ENCODE measurements around the gene ACOX3. TPM values are rescaled to one million over a fixed set of nuclear protein-coding genes. Genes with fewer than 3 reads are reported as not detected.

ACOX3 gene
- polyA plus RNA-seq, 1 donor (not counting 4 experiments of a cell fraction or from before 2014, with no cell fraction given): 6.7 TPM

DNA sequence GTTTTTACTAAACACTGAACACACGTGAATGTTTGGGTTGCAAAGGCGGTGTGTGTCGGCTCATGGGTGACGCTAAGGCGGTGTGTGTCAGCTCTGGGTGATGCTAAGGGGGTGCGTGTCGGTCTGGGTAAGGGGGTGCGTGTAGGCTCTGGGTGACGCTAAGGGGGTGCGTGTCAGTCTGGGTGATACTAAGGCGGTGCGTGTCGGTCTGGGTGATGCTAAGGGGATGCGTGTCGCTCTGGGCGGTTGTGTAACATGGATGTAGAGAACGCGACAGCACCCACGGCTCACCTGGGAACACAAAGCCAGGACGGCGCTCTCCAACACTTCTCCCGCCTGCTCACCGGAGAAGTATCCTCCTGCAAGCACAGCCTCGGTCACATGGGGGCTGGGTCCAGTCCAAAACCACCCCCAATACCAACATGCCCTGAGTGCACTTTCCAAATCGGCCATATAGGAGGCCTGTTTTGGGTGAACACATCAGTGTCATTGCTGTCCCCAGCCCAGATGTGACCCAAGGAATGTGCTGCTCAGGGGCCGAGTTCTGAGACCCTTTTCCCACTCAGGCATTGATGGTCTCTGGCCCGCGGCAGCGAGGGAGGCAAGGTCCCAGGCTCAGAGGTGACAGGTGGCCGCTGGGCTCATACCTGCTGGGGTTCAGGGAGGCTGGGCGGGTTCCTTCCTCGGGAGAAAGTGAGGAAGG is 67.1 kb downstream of the ACOX3 start:
- H2AFZ ChIP-seq (ENCODE audit: control insufficient read depth, low read length): no peak overlapping the region
- no peak for FAIRE-seq
- TF ChIP-seq, protein P1, sequence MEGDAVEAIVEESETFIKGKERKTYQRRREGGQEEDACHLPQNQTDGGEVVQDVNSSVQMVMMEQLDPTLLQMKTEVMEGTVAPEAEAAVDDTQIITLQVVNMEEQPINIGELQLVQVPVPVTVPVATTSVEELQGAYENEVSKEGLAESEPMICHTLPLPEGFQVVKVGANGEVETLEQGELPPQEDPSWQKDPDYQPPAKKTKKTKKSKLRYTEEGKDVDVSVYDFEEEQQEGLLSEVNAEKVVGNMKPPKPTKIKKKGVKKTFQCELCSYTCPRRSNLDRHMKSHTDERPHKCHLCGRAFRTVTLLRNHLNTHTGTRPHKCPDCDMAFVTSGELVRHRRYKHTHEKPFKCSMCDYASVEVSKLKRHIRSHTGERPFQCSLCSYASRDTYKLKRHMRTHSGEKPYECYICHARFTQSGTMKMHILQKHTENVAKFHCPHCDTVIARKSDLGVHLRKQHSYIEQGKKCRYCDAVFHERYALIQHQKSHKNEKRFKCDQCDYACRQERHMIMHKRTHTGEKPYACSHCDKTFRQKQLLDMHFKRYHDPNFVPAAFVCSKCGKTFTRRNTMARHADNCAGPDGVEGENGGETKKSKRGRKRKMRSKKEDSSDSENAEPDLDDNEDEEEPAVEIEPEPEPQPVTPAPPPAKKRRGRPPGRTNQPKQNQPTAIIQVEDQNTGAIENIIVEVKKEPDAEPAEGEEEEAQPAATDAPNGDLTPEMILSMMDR (optimal IDR thresholded peaks at IDR 0.05 in 1 of 3, IDR thresholded peaks at IDR 0.05 in 1 of 3, conservative IDR thresholded peaks at IDR 0.05 in 1 of 3; ENCODE audit: extremely low read depth in 1 of 3, insufficient read depth in 2 of 3, low read length in 3 of 3): no peak
- TF ChIP-seq EZH2 (IDR thresholded peaks at IDR 0.05; ENCODE audit: low read length): no peak
- H3K36me3 ChIP-seq (ENCODE audit: control insufficient read depth in 2 of 2, extremely low read depth in 1 of 2, insufficient read depth in 2 of 2, low read length in 2 of 2): peaks cover 0 to 2% of the 10 kb centered on the region in 2 experiments
- H3K4me3 ChIP-seq (ENCODE audit: control insufficient read depth in 2 of 3, extremely low read depth in 1 of 3, insufficient read depth in 2 of 3, low read depth in 1 of 3, low read length in 3 of 3): no peak overlapping the region
- DNase-seq (ENCODE audit: low read depth, low spot score): no peak
- H3K9me3 ChIP-seq (ENCODE audit: control insufficient read depth, low read depth, low read length): no peaks in the 10 kb centered on the region
- no peaks in the 10 kb centered on the region for H3K9me1 ChIP-seq (ENCODE audit: control insufficient read depth, extremely low read depth, insufficient read depth, low read length)
- H3K27ac ChIP-seq (ENCODE audit: control insufficient read depth, insufficient read depth, low read length): no peak overlapping the region
- no peak overlapping the region for H3K4me2 ChIP-seq (ENCODE audit: control insufficient read depth, extremely low read depth, insufficient read depth, low read depth, low read length)
- H3K9ac ChIP-seq (ENCODE audit: control insufficient read depth, extremely low read depth, insufficient read depth, low read length): no peak overlapping the region
- no peaks in the 10 kb centered on the region for H3K4me1 ChIP-seq (ENCODE audit: control insufficient read depth, extremely low read depth, insufficient read depth, low read length)
- H3K27me3 ChIP-seq (ENCODE audit: control insufficient read depth, extremely low read depth, insufficient read depth, low read length): no peaks in the 10 kb centered on the region
- dilution Hi-C loops (cut with MboI; ENCODE audit: extremely low pct_ligation_motif_present, low sequenced_read_pairs): no loop called here
- no peaks in the 10 kb centered on the region for H3K79me2 ChIP-seq (ENCODE audit: control insufficient read depth, insufficient read depth, low read length)
- H4K20me1 ChIP-seq (ENCODE audit: control insufficient read depth, extremely low read depth, insufficient read depth, low read length): no peaks in the 10 kb centered on the region

DNA sequence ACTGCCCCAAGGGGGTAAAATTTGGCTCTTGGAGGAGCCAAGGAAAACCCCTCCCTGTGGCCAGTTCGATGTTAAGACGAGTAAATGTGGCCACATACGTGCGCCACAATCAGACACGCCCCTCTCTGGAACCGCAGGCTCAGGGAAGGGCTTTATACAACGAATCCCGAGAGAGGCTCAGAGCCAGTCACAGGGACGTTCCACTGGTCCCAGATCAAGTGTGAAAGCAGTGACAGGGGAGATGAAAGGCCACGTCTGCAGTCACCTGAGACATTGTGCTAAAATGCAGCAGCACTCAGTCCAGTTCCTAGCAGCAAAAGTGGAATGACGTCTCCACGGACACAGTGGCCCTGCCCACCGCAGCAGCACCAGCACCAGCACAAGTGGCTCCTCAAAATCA is 68.0 kb downstream of the ACOX3 start:
- no peak overlapping the region for H2AFZ ChIP-seq (ENCODE audit: control insufficient read depth, low read length)
- dilution Hi-C loops (cut with MboI; ENCODE audit: extremely low pct_ligation_motif_present, low sequenced_read_pairs): no loop called here
- no peak for DNase-seq (ENCODE audit: low read depth, low spot score)

More for the DNA sequence above, 68.0 kb downstream of the ACOX3 start:
- FAIRE-seq: no peak
- H3K36me3 ChIP-seq (ENCODE audit: control insufficient read depth in 2 of 2, extremely low read depth in 1 of 2, insufficient read depth in 2 of 2, low read length in 2 of 2): peaks cover 0 to 2% of the 10 kb centered on the region in 2 experiments
- no peak overlapping the region for H3K4me2 ChIP-seq (ENCODE audit: control insufficient read depth, extremely low read depth, insufficient read depth, low read depth, low read length)
- no peaks in the 10 kb centered on the region for H3K79me2 ChIP-seq (ENCODE audit: control insufficient read depth, insufficient read depth, low read length)
- TF ChIP-seq, protein P1 (optimal IDR thresholded peaks at IDR 0.05 in 1 of 3, IDR thresholded peaks at IDR 0.05 in 1 of 3, conservative IDR thresholded peaks at IDR 0.05 in 1 of 3; ENCODE audit: extremely low read depth in 1 of 3, insufficient read depth in 2 of 3, low read length in 3 of 3): no peak
- no peak for TF ChIP-seq EZH2 (IDR thresholded peaks at IDR 0.05; ENCODE audit: low read length)
- H3K9me3 ChIP-seq (ENCODE audit: control insufficient read depth, low read depth, low read length): no peaks in the 10 kb centered on the region
- no peak overlapping the region for H3K27ac ChIP-seq (ENCODE audit: control insufficient read depth, insufficient read depth, low read length)
- no peaks in the 10 kb centered on the region for H4K20me1 ChIP-seq (ENCODE audit: control insufficient read depth, extremely low read depth, insufficient read depth, low read length)
- no peak overlapping the region for H3K4me3 ChIP-seq (ENCODE audit: control insufficient read depth in 2 of 3, extremely low read depth in 1 of 3, insufficient read depth in 2 of 3, low read depth in 1 of 3, low read length in 3 of 3)
- H3K9me1 ChIP-seq (ENCODE audit: control insufficient read depth, extremely low read depth, insufficient read depth, low read length): no peaks in the 10 kb centered on the region
- no peaks in the 10 kb centered on the region for H3K27me3 ChIP-seq (ENCODE audit: control insufficient read depth, extremely low read depth, insufficient read depth, low read length)
- H3K9ac ChIP-seq (ENCODE audit: control insufficient read depth, extremely low read depth, insufficient read depth, low read length): no peak overlapping the region
- H3K4me1 ChIP-seq (ENCODE audit: control insufficient read depth, extremely low read depth, insufficient read depth, low read length): no peaks in the 10 kb centered on the region

All from keratinocyte (primary cell).